H9 (cell line): ENCODE data around the gene DCHS2. TPM values are rescaled to one million over a fixed set of nuclear protein-coding genes. Genes with fewer than 3 reads are reported as not detected.

ENCODE experiments used
- DNase-seq: peaks from one replicate; pipeline ENCODE4 v3.0.0-alpha.2; 2017
- H2AFZ ChIP-seq: one replicate; pipeline ENCODE4 v1.6.1; 2013; ENCODE audit warnings: mild to moderate bottlenecking, low read length, control low read depth, moderate library complexity
- H2AK5ac ChIP-seq: 2 replicates; pipeline ENCODE4 v1.6.1; 2013; ENCODE audit warnings: low read length, control low read depth, mixed read lengths; ENCODE audit not compliant: insufficient read length
- H2BK120ac ChIP-seq: one replicate; pipeline ENCODE4 v1.6.1; 2013; ENCODE audit warnings: low read depth, mild to moderate bottlenecking, low read length, control low read depth, inconsistent platforms; ENCODE audit not compliant: poor library complexity, severe bottlenecking
- H2BK12ac ChIP-seq: 2 replicates; pipeline ENCODE4 v1.6.1; 2013; ENCODE audit warnings: low read length, control low read depth, mixed read lengths, low read depth; ENCODE audit not compliant: insufficient read length
- H2BK15ac ChIP-seq: 2 replicates; pipeline ENCODE4 v1.6.1; 2013; ENCODE audit warnings: low read depth, low read length, control low read depth
- H2BK20ac ChIP-seq: one replicate; pipeline ENCODE4 v1.6.1; 2013; ENCODE audit warnings: low read depth, mild to moderate bottlenecking, low read length, control low read depth, inconsistent platforms; ENCODE audit not compliant: poor library complexity, severe bottlenecking
- H2BK5ac ChIP-seq: 2 replicates; pipeline ENCODE4 v1.6.1; 2013; ENCODE audit warnings: low read length, control low read depth, mixed read lengths; ENCODE audit not compliant: insufficient read length
- H3K14ac ChIP-seq: 2 replicates; pipeline ENCODE4 v1.6.1; 2013; ENCODE audit warnings: low read length, control low read depth; ENCODE audit not compliant: insufficient read depth
- H3K18ac ChIP-seq: 2 replicates; pipeline ENCODE4 v1.6.1; 2013; ENCODE audit warnings: low read depth, mild to moderate bottlenecking, mixed read lengths, low read length, control low read depth; ENCODE audit not compliant: insufficient read length
- H3K23ac ChIP-seq: 2 replicates; pipeline ENCODE4 v1.6.1; 2013; ENCODE audit warnings: low read length, control low read depth, mixed read lengths, low read depth; ENCODE audit not compliant: insufficient read length
- H3K23me2 ChIP-seq: 2 replicates; pipeline ENCODE4 v1.6.1; 2013; ENCODE audit warnings: low read depth, mild to moderate bottlenecking, mixed read lengths, low read length, control low read depth; ENCODE audit not compliant: insufficient read length, poor library complexity, severe bottlenecking
- H3K27ac ChIP-seq: 2 replicates; pipeline ENCODE4 v1.5.1; 2013; ENCODE audit warnings: low read length, control low read depth, mixed read lengths, low read depth; ENCODE audit not compliant: insufficient read length
- H3K27me3 ChIP-seq: 2 replicates; pipeline ENCODE4 v1.6.1; 2013; ENCODE audit warnings: low read length, control low read depth, inconsistent platforms; ENCODE audit not compliant: insufficient read depth
- H3K4ac ChIP-seq: 2 replicates; pipeline ENCODE4 v1.6.1; 2013; ENCODE audit warnings: low read depth, mild to moderate bottlenecking, control low read depth, inconsistent platforms, low read length, moderate library complexity
- H3K4me1 ChIP-seq: 2 replicates; pipeline ENCODE4 v1.6.1; 2013; ENCODE audit warnings: low read length, control low read depth, inconsistent platforms; ENCODE audit not compliant: insufficient read depth
- H3K4me2 ChIP-seq: 2 replicates; pipeline ENCODE4 v1.6.1; 2013; ENCODE audit warnings: low read length, control low read depth, mixed read lengths; ENCODE audit not compliant: insufficient read length, insufficient read depth
- H3K56ac ChIP-seq: 2 replicates; pipeline ENCODE4 v1.6.1; 2013; ENCODE audit warnings: low read depth, mild to moderate bottlenecking, mixed read lengths, low read length, control low read depth; ENCODE audit not compliant: insufficient read length
- H3K79me1 ChIP-seq: 2 replicates; pipeline ENCODE4 v1.6.1; 2013; ENCODE audit warnings: low read depth, mild to moderate bottlenecking, moderate library complexity, low read length, control low read depth, inconsistent platforms; ENCODE audit not compliant: insufficient read depth, poor library complexity, severe bottlenecking
- H3K79me2 ChIP-seq: 2 replicates; pipeline ENCODE4 v1.6.1; 2013; ENCODE audit warnings: low read length, control low read depth, inconsistent platforms; ENCODE audit not compliant: insufficient read depth
- H3K9ac ChIP-seq: 2 replicates; pipeline ENCODE4 v1.6.1; 2013; ENCODE audit warnings: low read length, control low read depth, mixed read lengths; ENCODE audit not compliant: insufficient read length; ENCODE audit errors: extremely low read depth
- H3K9me3 ChIP-seq: one replicate; pipeline ENCODE4 v1.6.1; 2013; ENCODE audit warnings: low read depth, low read length, inconsistent platforms; ENCODE audit not compliant: control insufficient read depth
- H3T11ph ChIP-seq: one replicate; pipeline ENCODE4 v1.6.1; 2013; ENCODE audit warnings: mild to moderate bottlenecking, low read length, control low read depth, inconsistent platforms
- H4K20me1 ChIP-seq: one replicate; pipeline ENCODE4 v1.6.1; 2013; ENCODE audit not compliant: control insufficient read depth, insufficient read length, insufficient read depth
- H4K5ac ChIP-seq: 2 replicates; pipeline ENCODE4 v1.6.1; 2013; ENCODE audit warnings: low read depth, mild to moderate bottlenecking, mixed read lengths, low read length, control low read depth; ENCODE audit not compliant: insufficient read length
- H4K8ac ChIP-seq: replicated peaks from 2 replicates; pipeline ENCODE4 v1.6.1; 2013; ENCODE audit warnings: low read length, control low read depth, mixed read lengths, low read depth; ENCODE audit not compliant: insufficient read length
- H4K91ac ChIP-seq: 2 replicates; pipeline ENCODE4 v1.6.1; 2013; ENCODE audit warnings: low read depth, mild to moderate bottlenecking, moderate library complexity, mixed read lengths, low read length, control low read depth; ENCODE audit not compliant: insufficient read length
- H3K27ac Mint-ChIP-seq, 3 experiments: 2 replicates in 2 of 3; 3 replicates in 1 of 3; pipeline ENCODE4 v1.8.0; 2020 to 2021; ENCODE audit warnings: mixed read lengths in 3 of 3, mild to moderate bottlenecking in 1 of 3, moderate library complexity in 1 of 3
- H3K27me3 Mint-ChIP-seq: 2 replicates; pipeline ENCODE4 v1.8.0; 2021; ENCODE audit warnings: low read depth, mild to moderate bottlenecking, moderate library complexity, mixed read lengths
- H3K36me3 Mint-ChIP-seq, 3 experiments: 2 replicates in 2 of 3; 3 replicates in 1 of 3; pipeline ENCODE4 v1.8.0; 2020 to 2021; ENCODE audit warnings: low read depth in 3 of 3, mixed read lengths in 3 of 3; ENCODE audit not compliant: insufficient read depth in 1 of 3
- H3K4me1 Mint-ChIP-seq, 2 experiments: 2 replicates each; pipeline ENCODE4 v1.8.0; 2020; ENCODE audit warnings: mixed read lengths in 2 of 2
- H3K4me3 Mint-ChIP-seq, 2 experiments: 2 replicates in 1 of 2; 3 replicates in 1 of 2; pipeline ENCODE4 v1.8.0; 2020 to 2021; ENCODE audit warnings: mild to moderate bottlenecking in 2 of 2, mixed read lengths in 2 of 2, moderate library complexity in 1 of 2
- H3K9me3 Mint-ChIP-seq, 2 experiments: 2 replicates in 1 of 2; 3 replicates in 1 of 2; pipeline ENCODE4 v1.8.0; 2020; ENCODE audit warnings: mild to moderate bottlenecking in 2 of 2, mixed read lengths in 2 of 2, moderate library complexity in 1 of 2
- CTCF ChIP-seq: fragments of 200-600 bp; sonication (generic); conservative IDR thresholded peaks from 3 replicates; pipeline ENCODE4 v1.8.0; 2021; ENCODE audit warnings: antibody characterized with exemption, mild to moderate bottlenecking
- WGBS: extraction: QIAGEN DNeasy Blood & Tissue Kit; methylation state at CpG from one replicate; pipeline ENCODE4 v1.1.7; 2013; ENCODE audit warnings: missing lambda C conversion rate, low lambda C conversion rate, mixed read lengths; ENCODE audit not compliant: insufficient read length; ENCODE audit errors: extremely low coverage; 5-methylcytosine and 5-hydroxymethylcytosine counted together
- total RNA-seq: library from RNA; stranded (reverse); gene quantifications from 2 replicates; pipeline ENCODE4 v1.2.1, GENCODE V29; 2021

The DCHS2 gene
- total RNA-seq, 1 experiment from 2014 or later = 0.57 TPM

- Histone ChIP-seq H3K9me3 (no peaks in the 10 kb centered on the region), H3K56ac (no peak overlapping the region), H3T11ph (no peak overlapping the region), H3K4ac (no peak overlapping the region), H3K79me1 (no peaks in the 10 kb centered on the region), H2BK15ac (no peak overlapping the region), H3K4me2 (no peak overlapping the region), H3K27me3 (no peaks in the 10 kb centered on the region), H3K79me2 (no peaks in the 10 kb centered on the region), H4K8ac (no peak overlapping the region), H3K4me1 (no peaks in the 10 kb centered on the region), H3K18ac (no peak overlapping the region), H3K14ac (no peak overlapping the region), H4K20me1 (no peaks in the 10 kb centered on the region), H4K91ac (no peak overlapping the region), H2BK20ac (no peak overlapping the region), H3K23me2 (no peaks in the 10 kb centered on the region), H2AK5ac (no peak overlapping the region), H3K27ac (no peak overlapping the region), H2BK5ac (no peak overlapping the region), H2BK12ac (no peak overlapping the region), H3K9ac (no peak overlapping the region), H3K23ac (no peak overlapping the region), H2BK120ac (no peak overlapping the region), H2AFZ (no peak overlapping the region), H4K5ac (no peak overlapping the region)
- Mint-ChIP-seq H3K27me3 (no peaks in the 10 kb centered on the region), H3K36me3 (0 out of 7 replicates have a peak, but pooled peaks cover 0 to 1% (median 0%) of the 10 kb centered on the region in 3 experiments), H3K4me1 (peaks cover 7 to 9% of the 10 kb centered on the region in 2 experiments), H3K9me3 (no peaks in the 10 kb centered on the region), H3K27ac (no peak overlapping the region), H3K4me3 (no peak overlapping the region)
- no peak for TF ChIP-seq CTCF
- WGBS = no CpG with 5 or more reads among the region's 1 CpG
- DNase-seq = no peak
Observed at GRCh38 chr4:154455111-154455510, 36.5 kb downstream of the DCHS2 start.
